T-cell (primary cell): ENCODE data around the gene TAF4. TPM values are rescaled to one million over a fixed set of nuclear protein-coding genes. Genes with fewer than 3 reads are reported as not detected.
"Not testable (repeated sequence)": the region's sequence is repeated elsewhere in the genome, so short reads cannot be mapped to it uniquely, and the experiment has no call there.

Source experiments
- ATAC-seq, 4 experiments: fragments of 200-7000 bp in 3 of 4; fragments of 150-1000 bp in 1 of 4; cut with Tn5 transposase; replicated peaks in 1 of 4; 1 replicate in 3 of 4; 2 replicates in 1 of 4; pipeline ENCODE4 v1.10.0; 2021; ENCODE audit warnings: moderate library complexity in 3 of 4, mild to moderate bottlenecking in 2 of 4, moderate number of reproducible peaks in 1 of 4
- CTCF ChIA-PET, 2 donors: fragments of 300-600 bp; sonication (Branson Sonifier 250); formaldehyde crosslinking; loops; one replicate each; lab custom pipeline; 2022; ENCODE audit warnings: antibody characterized with exemption in 2 of 2; lab: Charles Lee
- POLR2A ChIA-PET, 2 donors: fragments of 300-600 bp; sonication (Branson Sonifier 250); formaldehyde crosslinking; loops; one replicate each; lab custom pipeline; 2022; ENCODE audit warnings: antibody characterized with exemption in 2 of 2; lab: Charles Lee
- DNase-seq, 35 experiments: peaks; one replicate each; pipeline versions ENCODE4 v3.0.0 to v3.0.0-alpha.2; 2013 to 2023
- H3K27ac ChIP-seq: one replicate; pipeline ENCODE4 v1.5.1; 2013; ENCODE audit warnings: low read length
- H3K27me3 ChIP-seq, 2 experiments: replicated peaks in 1 of 2; 1 replicate in 1 of 2; 2 replicates in 1 of 2; pipeline versions ENCODE4 v1.6.1 to v1.7.0; 2013; ENCODE audit warnings: low read length in 1 of 2, mixed read lengths in 1 of 2; ENCODE audit not compliant: control insufficient read depth in 2 of 2, insufficient read depth in 2 of 2; ENCODE audit errors: extremely low read depth in 1 of 2
- H3K36me3 ChIP-seq, 2 donors: 1 replicate in 1 of 2; 2 replicates in 1 of 2; pipeline versions ENCODE4 v1.6.1 to v1.7.0; 2013; ENCODE audit warnings: low read length in 1 of 2; ENCODE audit not compliant: control insufficient read depth in 2 of 2, insufficient read depth in 1 of 2; ENCODE audit errors: extremely low read depth in 1 of 2
- H3K4me1 ChIP-seq, 2 experiments: 1 replicate in 1 of 2; 2 replicates in 1 of 2; pipeline versions ENCODE4 v1.6.1 to v1.7.0; 2013; ENCODE audit warnings: low read length in 2 of 2, mixed read lengths in 1 of 2; ENCODE audit not compliant: insufficient read depth in 2 of 2, control insufficient read depth in 1 of 2; ENCODE audit errors: extremely low read depth in 1 of 2
- H3K4me3 ChIP-seq, 2 donors: 1 replicate in 1 of 2; 2 replicates in 1 of 2; pipeline versions ENCODE4 v1.5.1 to v1.7.0; 2013; ENCODE audit warnings: mild to moderate bottlenecking in 2 of 2, low read length in 1 of 2, moderate library complexity in 1 of 2; ENCODE audit not compliant: control insufficient read depth in 1 of 2; ENCODE audit errors: extremely low read depth in 1 of 2
- H3K9me3 ChIP-seq: 2 replicates; pipeline ENCODE4 v1.7.0; 2013
- H3K27ac Mint-ChIP-seq, 2 donors: one replicate each; pipeline ENCODE4 v1.8.0; 2020 to 2021; ENCODE audit warnings: mild to moderate bottlenecking in 2 of 2, mixed read lengths in 2 of 2
- H3K27me3 Mint-ChIP-seq, 2 donors: one replicate each; pipeline ENCODE4 v1.8.0; 2021 to 2022; ENCODE audit warnings: mixed read lengths in 2 of 2
- H3K36me3 Mint-ChIP-seq: one replicate; pipeline ENCODE4 v1.8.0; 2021; ENCODE audit warnings: mixed read lengths
- H3K4me1 Mint-ChIP-seq, 3 donors: one replicate each; pipeline ENCODE4 v1.8.0; 2020 to 2022; ENCODE audit warnings: mixed read lengths in 3 of 3, mild to moderate bottlenecking in 1 of 3
- H3K4me3 Mint-ChIP-seq, 3 donors: one replicate each; pipeline ENCODE4 v1.8.0; 2020 to 2022; ENCODE audit warnings: mild to moderate bottlenecking in 3 of 3, mixed read lengths in 3 of 3, moderate library complexity in 3 of 3
- H3K9me3 Mint-ChIP-seq, 3 donors: one replicate each; pipeline ENCODE4 v1.8.0; 2020 to 2022; ENCODE audit warnings: mixed read lengths in 3 of 3
- WGBS: methylation state at CpG from one replicate; pipeline ENCODE4 v1.1.5; 2013; ENCODE audit warnings: missing lambda C conversion rate; ENCODE audit not compliant: insufficient coverage; 5-methylcytosine and 5-hydroxymethylcytosine counted together
- total RNA-seq, 35 experiments: library from RNA in 6 of 35; stranded (reverse) in 6 of 35; fragments of 120-200 nt in 1 of 35; gene quantifications; one replicate each; pipeline versions ENCODE4 v1.2.1 to v1.2.4 and lab custom pipeline; 2013 to 2026

Gene TAF4
- total RNA-seq, 5 donors from 2014 or later (not counting 1 experiment from before 2014, with no cell fraction given), result 21.7 to 39.5 (median 35.2) TPM

DNA sequence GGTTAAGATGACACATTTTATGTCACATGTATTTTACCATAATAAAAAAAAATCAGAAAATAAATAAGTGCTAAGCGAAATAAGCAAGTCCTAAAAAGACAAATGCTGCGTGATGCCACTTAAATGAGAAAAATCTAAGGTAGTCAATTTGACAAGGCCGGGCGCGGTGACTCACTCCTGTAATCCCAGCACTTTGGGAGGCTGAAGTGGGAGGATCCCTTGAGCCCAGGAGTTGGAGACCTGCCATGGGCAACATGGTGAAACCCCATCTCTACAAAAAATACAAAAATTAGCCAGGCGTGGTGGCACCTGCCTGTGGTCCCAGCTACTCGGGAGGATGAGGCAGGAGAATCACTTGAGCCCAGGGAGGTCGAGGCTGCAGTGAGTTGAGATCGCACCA, 18.5 kb upstream of the TAF4 start:
- peaks cover 0 to 30% of the 10 kb centered on the region in 2 experiments for H3K27me3 ChIP-seq
- H3K36me3 Mint-ChIP-seq, CTCF ChIA-PET, H3K36me3 ChIP-seq, H3K4me1 ChIP-seq, H3K27me3 Mint-ChIP-seq, POLR2A ChIA-PET, H3K27ac ChIP-seq, H3K9me3 ChIP-seq, DNase-seq, H3K4me3 ChIP-seq, H3K27ac Mint-ChIP-seq, H3K4me3 Mint-ChIP-seq, ATAC-seq, H3K4me1 Mint-ChIP-seq, H3K9me3 Mint-ChIP-seq: not testable (repeated sequence)
- WGBS, result 92% methylated on average over 6 of the region's 9 CpGs

DNA sequence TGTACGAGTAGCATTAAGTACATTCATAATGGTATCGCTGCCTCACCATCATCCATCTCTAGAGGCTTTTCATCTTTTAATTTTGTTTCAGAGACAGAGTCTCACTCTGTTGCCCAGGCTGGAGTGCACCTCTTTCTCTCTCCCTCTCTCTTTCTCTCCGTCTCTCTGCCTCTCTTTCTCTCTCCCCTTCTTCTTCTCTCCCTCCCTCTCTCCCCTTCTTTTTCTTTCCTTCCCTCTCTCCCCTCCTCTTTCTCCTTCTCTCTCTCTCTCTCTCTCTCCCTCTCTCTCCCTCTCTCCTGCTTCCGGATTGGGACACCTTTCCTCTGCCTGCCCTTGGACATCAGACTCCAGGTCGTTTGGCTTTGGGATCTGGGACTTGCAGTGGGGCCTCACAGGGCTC, 17.6 kb upstream of the TAF4 start:
- peaks cover 0 to 8% (median 4%) of the 10 kb centered on the region in 3 donors for H3K9me3 Mint-ChIP-seq
- Histone ChIP-seq H3K9me3 (no peaks in the 10 kb centered on the region), H3K27me3 (peaks cover 0 to 30% of the 10 kb centered on the region in 2 experiments), H3K36me3 (no peaks in the 10 kb centered on the region), H3K4me3 (no peak overlapping the region), H3K4me1 (no peaks in the 10 kb centered on the region), H3K27ac (no peak overlapping the region)
- no peaks in the 10 kb centered on the region for H3K36me3 Mint-ChIP-seq
- no peak for DNase-seq
- peaks cover 7 to 12% of the 10 kb centered on the region in 2 donors for H3K27me3 Mint-ChIP-seq
- H3K4me3 Mint-ChIP-seq, result no peak overlapping the region
- ATAC-seq, result no peak
- WGBS, result 65% methylated on average over 5 of the region's 5 CpGs
- no peak overlapping the region for H3K27ac Mint-ChIP-seq
- H3K4me1 Mint-ChIP-seq, result no peaks in the 10 kb centered on the region
- ChIA-PET POLR2A (no interaction called here), CTCF (no interaction called here)

DNA sequence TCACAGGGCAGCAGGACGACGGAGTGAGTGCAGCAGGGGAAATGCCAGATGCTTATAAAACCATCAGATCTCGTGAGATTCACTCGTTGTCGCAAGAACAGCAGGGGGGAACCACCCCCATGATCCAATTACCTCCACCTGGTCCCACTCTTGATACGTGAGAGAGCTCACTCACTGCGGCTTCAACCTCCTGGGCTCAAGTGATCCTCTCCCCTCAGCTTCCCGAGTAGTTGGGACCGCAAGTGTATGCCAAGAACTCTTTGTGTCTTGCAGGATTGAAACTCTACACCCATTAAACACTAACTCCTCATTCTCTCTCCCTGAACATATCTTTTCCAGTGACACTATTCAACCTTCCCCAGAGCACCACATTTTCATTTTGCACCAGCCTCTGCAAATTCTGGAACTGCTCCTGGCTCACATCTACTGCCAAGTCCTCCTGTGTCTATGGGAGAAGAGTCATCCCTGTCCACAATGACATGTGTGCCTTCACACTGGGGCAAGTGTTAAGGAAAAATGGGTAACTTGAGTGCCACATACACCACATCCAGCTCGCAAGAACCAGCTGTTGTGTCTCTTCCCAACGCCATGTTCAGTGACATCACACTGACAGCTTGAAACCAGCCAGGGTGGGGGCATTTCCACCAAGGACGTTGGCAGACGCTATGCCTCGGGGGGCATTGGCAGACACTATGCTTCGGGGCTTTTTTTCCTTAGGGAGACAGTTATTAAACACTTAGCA, 14.7 kb upstream of the TAF4 start:
- Histone ChIP-seq H3K9me3 (no peaks in the 10 kb centered on the region), H3K27ac (no peak overlapping the region), H3K36me3 (no peaks in the 10 kb centered on the region), H3K27me3 (peaks cover 0 to 13% of the 10 kb centered on the region in 2 experiments), H3K4me1 (no peaks in the 10 kb centered on the region), H3K4me3 (no peak overlapping the region)
- H3K27me3 Mint-ChIP-seq, result peaks cover 7 to 12% of the 10 kb centered on the region in 2 donors
- no peaks in the 10 kb centered on the region for H3K4me1 Mint-ChIP-seq
- DNase-seq, result no peak
- 63% methylated on average over 8 of the region's 15 CpGs for WGBS
- ATAC-seq, result no peak
- no peak overlapping the region for H3K4me3 Mint-ChIP-seq
- CTCF ChIA-PET, result no interaction called here
- no peak overlapping the region for H3K27ac Mint-ChIP-seq
- H3K36me3 Mint-ChIP-seq, result no peaks in the 10 kb centered on the region
- H3K9me3 Mint-ChIP-seq, result peaks cover 3 to 8% (median 8%) of the 10 kb centered on the region in 3 donors
- POLR2A ChIA-PET, result no interaction called here

DNA sequence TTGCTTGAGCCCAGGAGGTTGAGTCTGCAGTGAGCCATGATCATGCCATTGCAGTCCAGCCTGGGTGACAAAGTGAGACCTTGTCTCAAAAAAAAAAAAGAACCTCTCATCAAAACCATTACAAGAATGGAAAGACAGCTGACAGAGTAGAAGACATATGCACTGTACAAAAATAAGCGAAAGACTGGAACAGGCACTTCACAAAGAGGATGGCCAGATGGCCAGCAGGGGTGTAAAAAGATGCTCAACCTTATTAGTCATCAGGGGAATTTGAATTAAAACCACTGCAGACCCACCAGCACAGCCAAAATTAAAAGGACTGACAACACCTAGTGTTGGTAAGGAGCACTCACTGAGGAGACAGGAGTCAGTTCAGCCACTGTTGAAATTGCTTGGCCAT, 13.5 kb upstream of the TAF4 start:
- Histone ChIP-seq H3K4me1 (no peaks in the 10 kb centered on the region), H3K36me3 (no peaks in the 10 kb centered on the region), H3K27ac (no peak overlapping the region), H3K9me3 (no peaks in the 10 kb centered on the region), H3K4me3 (no peak overlapping the region), H3K27me3 (peaks cover 0 to 7% of the 10 kb centered on the region in 2 experiments)
- Mint-ChIP-seq H3K4me3 (no peak overlapping the region), H3K4me1 (no peaks in the 10 kb centered on the region), H3K27me3 (peaks cover 0 to 6% of the 10 kb centered on the region in 2 donors), H3K36me3 (peaks cover 4% of the 10 kb centered on the region), H3K9me3 (peaks cover 6 to 14% (median 12%) of the 10 kb centered on the region in 3 donors), H3K27ac (no peak overlapping the region)
- ATAC-seq (no peak), DNase-seq (no peak)
- CTCF ChIA-PET, result no interaction called here
- WGBS, result 100% methylated on average over 1 of the region's 1 CpG
- POLR2A ChIA-PET, result no interaction called here

DNA sequence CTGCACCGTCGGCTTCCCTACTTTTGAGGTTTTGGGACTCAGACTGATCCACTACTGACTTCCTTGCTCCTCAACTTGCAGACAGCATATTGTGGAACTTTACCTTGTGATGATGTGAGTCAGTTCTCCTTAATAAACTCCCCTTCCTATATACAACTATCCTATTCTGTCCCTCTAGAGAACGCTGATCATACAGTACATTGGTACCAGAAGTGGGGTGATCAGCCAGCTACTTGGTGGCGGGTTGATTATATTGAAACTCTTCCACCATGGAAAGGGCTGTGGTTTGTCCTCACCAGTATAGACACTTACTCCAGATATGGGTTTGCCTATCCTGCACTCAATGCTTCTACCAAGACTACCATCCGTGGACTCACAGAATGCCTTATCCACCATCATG, 7.6 kb upstream of the TAF4 start:
- CTCF ChIA-PET, result no interaction called here
- peaks cover 0 to 4% of the 10 kb centered on the region in 2 experiments for H3K4me1 ChIP-seq
- no peak overlapping the region for H3K4me3 Mint-ChIP-seq
- H3K9me3 Mint-ChIP-seq, result peaks cover 11 to 26% (median 11%) of the 10 kb centered on the region in 3 donors
- POLR2A ChIA-PET, result no interaction called here
- H3K36me3 ChIP-seq, result no peaks in the 10 kb centered on the region
- no peaks in the 10 kb centered on the region for H3K9me3 ChIP-seq
- peaks cover 11% of the 10 kb centered on the region for H3K36me3 Mint-ChIP-seq
- ATAC-seq (no peak), DNase-seq (no peak)
- no peak overlapping the region for H3K27ac ChIP-seq
- H3K4me3 ChIP-seq, result no peak overlapping the region
- peaks cover 0 to 3% (median 0%) of the 10 kb centered on the region in 3 donors for H3K4me1 Mint-ChIP-seq
- peaks cover 0 to 6% of the 10 kb centered on the region in 2 donors for H3K27me3 Mint-ChIP-seq
- H3K27me3 ChIP-seq, result peaks cover 0 to 9% of the 10 kb centered on the region in 2 experiments
- no peak overlapping the region for H3K27ac Mint-ChIP-seq
- 100% methylated on average over 2 of the region's 5 CpGs for WGBS

DNA sequence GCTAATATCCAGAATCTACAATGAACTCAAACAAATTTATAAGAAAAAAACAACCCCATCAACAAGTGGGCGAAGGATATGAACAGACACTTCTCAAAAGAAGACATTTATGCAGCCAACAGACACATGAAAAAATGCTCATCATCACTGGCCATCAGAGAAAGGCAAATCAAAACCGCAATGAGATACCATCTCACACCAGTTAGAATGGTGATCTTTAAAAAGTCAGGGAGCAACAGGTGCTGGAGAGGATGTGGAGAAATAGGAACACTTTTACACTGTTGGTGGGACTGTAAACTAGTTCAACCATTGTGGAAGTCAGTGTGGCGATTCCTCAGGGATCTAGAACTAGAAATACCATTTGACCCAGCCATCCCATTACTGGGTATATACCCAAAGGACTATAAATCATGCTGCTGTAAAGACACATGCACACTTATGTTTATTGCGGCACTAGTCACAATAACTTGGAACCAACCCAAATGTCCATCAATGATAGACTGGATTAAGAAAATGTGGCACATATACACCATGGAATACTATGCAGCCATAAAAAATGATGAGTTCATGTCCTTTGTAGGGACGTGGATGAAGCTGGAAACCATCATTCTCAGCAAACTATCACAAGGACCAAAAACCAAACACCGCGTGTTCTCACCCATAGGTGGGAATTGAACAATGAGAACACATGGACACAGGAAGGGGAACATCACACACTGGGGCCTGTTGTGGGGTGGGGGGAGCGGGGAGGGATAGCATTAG, 6.2 kb upstream of the TAF4 start:
- H3K9me3 ChIP-seq, POLR2A ChIA-PET, ATAC-seq, H3K27me3 Mint-ChIP-seq, H3K27ac Mint-ChIP-seq, H3K27ac ChIP-seq, H3K36me3 ChIP-seq, CTCF ChIA-PET, DNase-seq, H3K4me3 ChIP-seq, H3K27me3 ChIP-seq, H3K4me3 Mint-ChIP-seq: not testable (repeated sequence)
- Mint-ChIP-seq H3K36me3 (peaks cover 11% of the 10 kb centered on the region), H3K4me1 (peaks cover 13 to 18% (median 14%) of the 10 kb centered on the region in 3 donors), H3K9me3 (peaks cover 8 to 26% (median 11%) of the 10 kb centered on the region in 3 donors)
- H3K4me1 ChIP-seq, result peaks cover 7 to 18% of the 10 kb centered on the region in 2 experiments
- WGBS, result no CpG with 5 or more reads among the region's 8 CpGs
